GM19467 (cell line): Measurements from ENCODE around the gene MTSS2.

Experiments
- ATAC-seq: cut with Tn5 transposase; IDR thresholded peaks from one replicate; pipeline ENCODE4 v1.9.1; 2021; ENCODE audit warnings: mild to moderate bottlenecking, moderate library complexity; ENCODE audit not compliant: unreplicated experiment

The MTSS2 gene

GRCh38 chr16:70685938-70686375 lies at the start of gene MTSS2:
MTSS2 (minus strand) TSS chr16:70686053; CDS start chr16:70685791, 262 bp downstream.
- ATAC-seq: no peak

GRCh38 chr16:70735141-70735979 lies 49.5 kb upstream of the MTSS2 start:
- ATAC-seq: no peak

GRCh38 chr16:70734522-70735095 lies 48.8 kb upstream of the MTSS2 start:
- ATAC-seq: no peak

GRCh38 chr16:70730944-70731343 lies 45.1 kb upstream of the MTSS2 start:
- no peak for ATAC-seq

- ATAC-seq: no peak
These were observed 44.2 kb upstream of the MTSS2 start for GRCh38 chr16:70730031-70730430.

- ATAC-seq: no peak
These were observed 43.4 kb upstream of the MTSS2 start for GRCh38 chr16:70729292-70729691.

- no peak for ATAC-seq
These were observed 42.3 kb upstream of the MTSS2 start for GRCh38 chr16:70728150-70728549.

- ATAC-seq: no peak
These were observed 41.1 kb upstream of the MTSS2 start for GRCh38 chr16:70726892-70727361.

GRCh38 chr16:70725912-70726828 lies 40.3 kb upstream of the MTSS2 start:
- no peak for ATAC-seq

- ATAC-seq: no peak
These were observed 39.4 kb upstream of the MTSS2 start for GRCh38 chr16:70725024-70725911.

GRCh38 chr16:70724146-70725023 lies 38.5 kb upstream of the MTSS2 start:
- no peak for ATAC-seq

GRCh38 chr16:70723740-70724145 lies 37.9 kb upstream of the MTSS2 start:
- no peak for ATAC-seq

- ATAC-seq: no peak
These were observed 35.5 kb upstream of the MTSS2 start for GRCh38 chr16:70721202-70721963.

- ATAC-seq: no peak
These were observed 34.8 kb upstream of the MTSS2 start for GRCh38 chr16:70720425-70721201.

GRCh38 chr16:70717065-70717464 lies 31.2 kb upstream of the MTSS2 start:
- no peak for ATAC-seq

GRCh38 chr16:70715860-70716357 lies 30.1 kb upstream of the MTSS2 start:
- no peak for ATAC-seq

- ATAC-seq: no peak
These were observed 29.4 kb upstream of the MTSS2 start for GRCh38 chr16:70715055-70715858.
